CD14-positive monocyte (primary cell): ENCODE data around the gene NTRK3. TPM values are rescaled to one million over a fixed set of nuclear protein-coding genes. Genes with fewer than 3 reads are reported as not detected.

Experiments used
- DNase-seq, 3 donors: peaks; one replicate each; pipeline ENCODE4 v3.0.0-alpha.2; 2011 to 2022
- H2AFZ ChIP-seq: 2 replicates; pipeline ENCODE4 v1.6.0; 2012; ENCODE audit warnings: mild to moderate bottlenecking, low read depth, low read length, inconsistent platforms; ENCODE audit not compliant: insufficient read depth, poor library complexity, severe bottlenecking
- H3K27ac ChIP-seq, 2 donors: 1 replicate in 1 of 2; 2 replicates in 1 of 2; pipeline ENCODE4 v1.5.1; 2012 to 2013; ENCODE audit warnings: low read length in 2 of 2, control low read depth in 1 of 2, inconsistent platforms in 1 of 2, low read depth in 1 of 2, mild to moderate bottlenecking in 1 of 2
- H3K27me3 ChIP-seq, 2 donors: one replicate each; pipeline versions ENCODE4 v1.6.0 to v1.6.1; 2011 to 2013; ENCODE audit warnings: low read length in 2 of 2; ENCODE audit not compliant: control insufficient read depth in 2 of 2, insufficient read depth in 2 of 2
- H3K36me3 ChIP-seq, 2 donors: replicated peaks in 1 of 2; 1 replicate in 1 of 2; 2 replicates in 1 of 2; pipeline versions ENCODE4 v1.5.1 to v1.6.1; 2012 to 2013; ENCODE audit warnings: low read length in 2 of 2, control low read depth in 1 of 2, inconsistent platforms in 1 of 2, mild to moderate bottlenecking in 1 of 2; ENCODE audit not compliant: insufficient read depth in 2 of 2, control insufficient read depth in 1 of 2
- H3K4me1 ChIP-seq, 2 donors: 1 replicate in 1 of 2; 2 replicates in 1 of 2; pipeline versions ENCODE4 v1.5.1 to v1.6.1; 2012 to 2013; ENCODE audit warnings: low read length in 2 of 2, control low read depth in 1 of 2, inconsistent platforms in 1 of 2, mild to moderate bottlenecking in 1 of 2, moderate library complexity in 1 of 2; ENCODE audit not compliant: insufficient read depth in 2 of 2, control insufficient read depth in 1 of 2
- H3K4me2 ChIP-seq: replicated peaks from 2 replicates; pipeline ENCODE3; 2012; ENCODE audit warnings: low read length, moderate library complexity, mild to moderate bottlenecking; ENCODE audit not compliant: poor library complexity, severe bottlenecking; ENCODE audit errors: extremely low read depth
- H3K4me3 ChIP-seq, 3 experiments: fragments of 200-600 bp in 1 of 3; sonication (generic) in 1 of 3; replicated peaks in 1 of 3; 1 replicate in 2 of 3; 2 replicates in 1 of 3; pipeline ENCODE4 v1.5.1; 2011 to 2013; ENCODE audit warnings: low read length in 3 of 3, mild to moderate bottlenecking in 3 of 3, control low read depth in 2 of 3, low read depth in 2 of 3, inconsistent platforms in 1 of 3, moderate library complexity in 1 of 3
- H3K79me2 ChIP-seq: 2 replicates; pipeline ENCODE4 v1.6.0; 2012; ENCODE audit warnings: mild to moderate bottlenecking, control low read depth, inconsistent platforms, low read length, moderate library complexity; ENCODE audit not compliant: insufficient read depth
- H3K9ac ChIP-seq: 2 replicates; pipeline ENCODE4 v1.6.0; 2017; ENCODE audit warnings: low read length, mild to moderate bottlenecking; ENCODE audit not compliant: insufficient read depth, poor library complexity, severe bottlenecking
- H3K9me3 ChIP-seq, 2 donors: replicated peaks in 1 of 2; 1 replicate in 1 of 2; 2 replicates in 1 of 2; pipeline versions ENCODE4 v1.5.1 to v1.6.1; 2012 to 2013; ENCODE audit warnings: low read length in 2 of 2, control low read depth in 1 of 2; ENCODE audit not compliant: control insufficient read depth in 1 of 2, insufficient read depth in 1 of 2
- H4K20me1 ChIP-seq: 2 replicates; pipeline ENCODE4 v1.6.0; 2012; ENCODE audit warnings: mild to moderate bottlenecking, low read length, control low read depth, moderate library complexity; ENCODE audit not compliant: insufficient read depth
- H3K27ac Mint-ChIP-seq, 7 donors: one replicate each; pipeline ENCODE4 v1.8.0; 2020; ENCODE audit warnings: mild to moderate bottlenecking in 7 of 7, mixed read lengths in 7 of 7, moderate library complexity in 6 of 7, inconsistent platforms in 2 of 7
- H3K27me3 Mint-ChIP-seq, 3 donors: one replicate each; pipeline ENCODE4 v1.8.0; 2021 to 2022; ENCODE audit warnings: low read depth in 3 of 3, mild to moderate bottlenecking in 3 of 3, mixed read lengths in 3 of 3, moderate library complexity in 3 of 3, inconsistent platforms in 1 of 3
- H3K36me3 Mint-ChIP-seq, 2 donors: one replicate each; pipeline ENCODE4 v1.8.0; 2020; ENCODE audit warnings: mixed read lengths in 2 of 2, inconsistent platforms in 1 of 2, mild to moderate bottlenecking in 1 of 2
- H3K4me1 Mint-ChIP-seq: one replicate; pipeline ENCODE4 v1.8.0; 2020; ENCODE audit warnings: mild to moderate bottlenecking, mixed read lengths
- H3K4me3 Mint-ChIP-seq, 2 donors: one replicate each; pipeline ENCODE4 v1.8.0; 2020; ENCODE audit warnings: mild to moderate bottlenecking in 2 of 2, mixed read lengths in 2 of 2, moderate library complexity in 1 of 2
- H3K9me3 Mint-ChIP-seq, 7 donors: one replicate each; pipeline ENCODE4 v1.8.0; 2020 to 2022; ENCODE audit warnings: mixed read lengths in 7 of 7, mild to moderate bottlenecking in 6 of 7, moderate library complexity in 6 of 7, inconsistent platforms in 2 of 7
- CTCF ChIP-seq: fragments of 200-600 bp; IDR thresholded peaks from one replicate; pipeline ENCODE4 v1.8.0; 2022; ENCODE audit warnings: antibody characterized with exemption, mild to moderate bottlenecking
- WGBS: methylation state at CpG from one replicate; pipeline ENCODE4 v1.1.5; 2013; ENCODE audit warnings: missing lambda C conversion rate; ENCODE audit not compliant: insufficient coverage; 5-methylcytosine and 5-hydroxymethylcytosine counted together
- intact Hi-C, 2 donors: fragments of 100-400 bp; cut with micrococcal nuclease; formaldehyde crosslinking; loops; one replicate each; pipeline versions ENCODE4 v1.15.0 to v1.15.1; 2023
- polyA plus RNA-seq, 3 donors: library from polyadenylated mRNA; depleted of rRNA in 1 of 3; unstranded in 2 of 3; stranded (reverse) in 1 of 3; fragments of 300-500 nt in 2 of 3; fragments of >200 nt in 1 of 3; fragmentation: Illumina TruSeq in 2 of 3; gene quantifications; 1 replicate in 2 of 3; 2 replicates in 1 of 3; pipeline ENCODE4 v1.2.3, GENCODE V29; 2012 to 2021

NTRK3 gene
- polyA plus RNA-seq, 3 donors, result not detected

- intact Hi-C loops, result no loop called here
These were observed 278.6 kb downstream of the NTRK3 start for GRCh38 chr15:87977907-87978306.

GRCh38 chr15:87976552-87976951 lies 280.0 kb downstream of the NTRK3 start:
- no peak for DNase-seq
- Mint-ChIP-seq H3K36me3 (no peaks in the 10 kb centered on the region), H3K4me1 (no peaks in the 10 kb centered on the region), H3K9me3 (peaks cover 2 to 35% (median 12%) of the 10 kb centered on the region in 7 donors), H3K27me3 (peaks cover 0 to 4% (median 0%) of the 10 kb centered on the region in 3 donors), H3K27ac (no peak overlapping the region), H3K4me3 (no peak overlapping the region)
- intact Hi-C loops, result no loop called here
- no peak overlapping the region for H3K27ac ChIP-seq
- H2AFZ ChIP-seq, result no peak overlapping the region
- no peaks in the 10 kb centered on the region for H3K36me3 ChIP-seq
- no peaks in the 10 kb centered on the region for H3K79me2 ChIP-seq
- 83% methylated on average over 3 of the region's 3 CpGs for WGBS
- no peak overlapping the region for H3K4me2 ChIP-seq
- H3K27me3 ChIP-seq, result no peaks in the 10 kb centered on the region
- H3K9ac ChIP-seq, result no peak overlapping the region
- peaks cover 8 to 17% of the 10 kb centered on the region in 2 donors for H3K9me3 ChIP-seq
- TF ChIP-seq CTCF, result no peak
- H4K20me1 ChIP-seq, result no peaks in the 10 kb centered on the region
- H3K4me1 ChIP-seq, result no peaks in the 10 kb centered on the region
- H3K4me3 ChIP-seq, result no peak overlapping the region

More at GRCh38 chr15:87977907-87978306, 278.6 kb downstream of the NTRK3 start:
- 100% methylated on average over 1 of the region's 3 CpGs for WGBS
- no peak overlapping the region for H3K27ac Mint-ChIP-seq
- H3K4me1 Mint-ChIP-seq, result no peaks in the 10 kb centered on the region
- peaks cover 3 to 36% (median 12%) of the 10 kb centered on the region in 7 donors for H3K9me3 Mint-ChIP-seq
- H3K4me3 Mint-ChIP-seq, result no peak overlapping the region
- no peaks in the 10 kb centered on the region for H3K36me3 ChIP-seq
- H4K20me1 ChIP-seq, result no peaks in the 10 kb centered on the region
- H3K4me1 ChIP-seq, result no peaks in the 10 kb centered on the region
- H3K27ac ChIP-seq, result no peak overlapping the region
- TF ChIP-seq CTCF, result no peak
- no peaks in the 10 kb centered on the region for H3K27me3 ChIP-seq
- H3K27me3 Mint-ChIP-seq, result peaks cover 0 to 4% (median 0%) of the 10 kb centered on the region in 3 donors
- H3K79me2 ChIP-seq, result no peaks in the 10 kb centered on the region
- H3K36me3 Mint-ChIP-seq, result no peaks in the 10 kb centered on the region
- H2AFZ ChIP-seq, result no peak overlapping the region
- no peak overlapping the region for H3K9ac ChIP-seq
- H3K4me2 ChIP-seq, result no peak overlapping the region
- no peak overlapping the region for H3K4me3 ChIP-seq
- DNase-seq, result no peak
- H3K9me3 ChIP-seq, result peaks cover 8 to 17% of the 10 kb centered on the region in 2 donors
